Panc1 (cell line): Measurements from ENCODE around the gene VOPP1. TPM values are rescaled to one million over a fixed set of nuclear protein-coding genes. Genes with fewer than 3 reads are reported as not detected.

Experiments used
- ATAC-seq: fragments of 200-7000 bp; cut with Tn5 transposase; 2 replicates; pipeline ENCODE4 v1.9.1; 2020; ENCODE audit warnings: mild to moderate bottlenecking, moderate library complexity
- BruUV-seq: library from RNA; stranded (reverse); fragments of 400-500 nt; replicated peaks from 2 replicates; lab custom pipeline; 2021; lab: Mats Ljungman, UMichigan
- CTCF ChIA-PET: fragments of 300-600 bp; sonication (Branson Sonifier 250); formaldehyde crosslinking; loops from one replicate; lab custom pipeline; 2022; ENCODE audit warnings: antibody characterized with exemption; lab: Charles Lee
- POLR2A ChIA-PET: fragments of 300-600 bp; sonication (Branson Sonifier 250); formaldehyde crosslinking; loops from one replicate; lab custom pipeline; 2022; ENCODE audit warnings: antibody characterized with exemption; lab: Charles Lee
- DNase-seq: peaks from one replicate; pipeline ENCODE4 v3.0.0-alpha.2; 2010; ENCODE audit warnings: low read depth, low spot score
- H3K27ac ChIP-seq: 2 replicates; pipeline ENCODE4 v1.5.1; 2011; ENCODE audit warnings: mild to moderate bottlenecking, low read length, inconsistent platforms
- H3K27me3 ChIP-seq: fragments of 200-500 bp; sonication (Bioruptor generic); 2 replicates; pipeline ENCODE4 v1.6.0; 2014; ENCODE audit warnings: low read length, inconsistent platforms; ENCODE audit not compliant: control insufficient read depth, insufficient read depth
- H3K36me3 ChIP-seq: fragments of 200-500 bp; sonication (Bioruptor generic); 2 replicates; pipeline ENCODE4 v1.5.1; 2014; ENCODE audit warnings: inconsistent platforms, mild to moderate bottlenecking, low read length, moderate library complexity; ENCODE audit not compliant: control insufficient read depth, insufficient read depth
- H3K4me1 ChIP-seq: 2 replicates; pipeline ENCODE4 v1.5.1; 2011; ENCODE audit warnings: inconsistent platforms, mild to moderate bottlenecking, low read length, moderate library complexity; ENCODE audit not compliant: control insufficient read depth, insufficient read depth
- H3K4me3 ChIP-seq, 2 experiments: 2 replicates each; pipeline ENCODE4 v1.5.1; 2011 to 2012; ENCODE audit warnings: low read depth in 2 of 2, low read length in 2 of 2, mild to moderate bottlenecking in 2 of 2, inconsistent platforms in 1 of 2, moderate library complexity in 1 of 2
- H3K9me3 ChIP-seq: fragments of 200-500 bp; sonication (Bioruptor generic); 2 replicates; pipeline ENCODE4 v1.5.1; 2014; ENCODE audit warnings: low read depth, mild to moderate bottlenecking, inconsistent platforms, low read length, moderate library complexity; ENCODE audit not compliant: control insufficient read depth, insufficient read depth
- POLR2AphosphoS5 ChIP-seq: IDR thresholded peaks from 2 replicates; pipeline ENCODE4 v1.6.1; 2012; ENCODE audit warnings: mild to moderate bottlenecking, low read depth, low read length, moderate library complexity
- SIN3A ChIP-seq: IDR thresholded peaks from 2 replicates; pipeline ENCODE4 v1.6.1; 2012; ENCODE audit warnings: low read depth, mild to moderate bottlenecking, low read length, moderate library complexity, borderline replicate concordance; ENCODE audit not compliant: insufficient read depth
- TCF7L2 ChIP-seq: IDR thresholded peaks from 2 replicates; pipeline ENCODE4 v1.6.1; 2011; ENCODE audit warnings: mild to moderate bottlenecking, low read depth, low read length, inconsistent platforms
- in situ Hi-C: cut with HindIII; loops from 2 replicates; pipeline ENCODE4 v1.10.0; 2016; ENCODE audit warnings: low sequenced_read_pairs, low pct_unique_long_range_greater_than_20kb
- intact Hi-C: fragments of 100-400 bp; cut with micrococcal nuclease; formaldehyde crosslinking; loops from one replicate; pipeline ENCODE4 v1.10.0; 2022; ENCODE audit not compliant: unreplicated experiment
- total RNA-seq: library from RNA; stranded (reverse); gene quantifications from one replicate; pipeline ENCODE4 v1.2.1, GENCODE V29; 2021; ENCODE audit not compliant: unreplicated experiment
- TF ChIP-seq, protein P1 (sequence below): fragments of 450-650 bp; IDR thresholded peaks from 2 replicates; pipeline ENCODE4 v1.5.1; 2017; ENCODE audit warnings: mild to moderate bottlenecking
- TF ChIP-seq, protein P2 (sequence below), 2 experiments: IDR thresholded peaks; 2 replicates each; pipeline ENCODE4 v1.6.1; 2011 to 2012; ENCODE audit warnings: low read depth in 2 of 2, control low read depth in 1 of 2, low read length in 1 of 2, mild to moderate bottlenecking in 1 of 2, moderate library complexity in 1 of 2; ENCODE audit not compliant: insufficient read depth in 1 of 2

The VOPP1 gene
- total RNA-seq, 1 experiment from 2014 or later, result 131 TPM

DNA sequence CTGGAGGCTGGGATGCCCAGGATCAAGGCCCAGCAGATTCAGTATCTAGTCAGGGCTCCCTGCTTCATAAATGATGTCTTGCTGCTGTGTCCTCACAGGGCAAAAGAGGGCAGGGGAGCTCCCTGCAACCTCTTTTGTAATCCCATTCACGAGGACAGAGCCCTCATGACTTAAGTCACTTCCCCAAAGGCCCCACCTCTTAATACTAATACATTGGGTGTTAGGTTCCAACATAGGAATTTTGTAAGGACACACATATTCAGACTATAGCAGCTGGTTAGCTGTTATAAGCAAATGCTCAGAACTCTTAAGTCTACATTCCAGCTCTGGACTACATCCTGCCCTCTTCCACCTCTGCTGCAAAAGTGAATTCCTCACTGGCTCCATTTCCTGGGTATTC is 63.0 kb downstream of the VOPP1 start:
- ATAC-seq (no peak), DNase-seq (no peak)
- H3K36me3 ChIP-seq, result no peaks in the 10 kb centered on the region
- H3K4me1 ChIP-seq, result no peaks in the 10 kb centered on the region
- TF ChIP-seq SIN3A (no peak), TCF7L2 (no peak), POLR2AphosphoS5 (no peak)
- TF ChIP-seq, protein P1, sequence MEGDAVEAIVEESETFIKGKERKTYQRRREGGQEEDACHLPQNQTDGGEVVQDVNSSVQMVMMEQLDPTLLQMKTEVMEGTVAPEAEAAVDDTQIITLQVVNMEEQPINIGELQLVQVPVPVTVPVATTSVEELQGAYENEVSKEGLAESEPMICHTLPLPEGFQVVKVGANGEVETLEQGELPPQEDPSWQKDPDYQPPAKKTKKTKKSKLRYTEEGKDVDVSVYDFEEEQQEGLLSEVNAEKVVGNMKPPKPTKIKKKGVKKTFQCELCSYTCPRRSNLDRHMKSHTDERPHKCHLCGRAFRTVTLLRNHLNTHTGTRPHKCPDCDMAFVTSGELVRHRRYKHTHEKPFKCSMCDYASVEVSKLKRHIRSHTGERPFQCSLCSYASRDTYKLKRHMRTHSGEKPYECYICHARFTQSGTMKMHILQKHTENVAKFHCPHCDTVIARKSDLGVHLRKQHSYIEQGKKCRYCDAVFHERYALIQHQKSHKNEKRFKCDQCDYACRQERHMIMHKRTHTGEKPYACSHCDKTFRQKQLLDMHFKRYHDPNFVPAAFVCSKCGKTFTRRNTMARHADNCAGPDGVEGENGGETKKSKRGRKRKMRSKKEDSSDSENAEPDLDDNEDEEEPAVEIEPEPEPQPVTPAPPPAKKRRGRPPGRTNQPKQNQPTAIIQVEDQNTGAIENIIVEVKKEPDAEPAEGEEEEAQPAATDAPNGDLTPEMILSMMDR, result no peak
- TF ChIP-seq, protein P2, sequence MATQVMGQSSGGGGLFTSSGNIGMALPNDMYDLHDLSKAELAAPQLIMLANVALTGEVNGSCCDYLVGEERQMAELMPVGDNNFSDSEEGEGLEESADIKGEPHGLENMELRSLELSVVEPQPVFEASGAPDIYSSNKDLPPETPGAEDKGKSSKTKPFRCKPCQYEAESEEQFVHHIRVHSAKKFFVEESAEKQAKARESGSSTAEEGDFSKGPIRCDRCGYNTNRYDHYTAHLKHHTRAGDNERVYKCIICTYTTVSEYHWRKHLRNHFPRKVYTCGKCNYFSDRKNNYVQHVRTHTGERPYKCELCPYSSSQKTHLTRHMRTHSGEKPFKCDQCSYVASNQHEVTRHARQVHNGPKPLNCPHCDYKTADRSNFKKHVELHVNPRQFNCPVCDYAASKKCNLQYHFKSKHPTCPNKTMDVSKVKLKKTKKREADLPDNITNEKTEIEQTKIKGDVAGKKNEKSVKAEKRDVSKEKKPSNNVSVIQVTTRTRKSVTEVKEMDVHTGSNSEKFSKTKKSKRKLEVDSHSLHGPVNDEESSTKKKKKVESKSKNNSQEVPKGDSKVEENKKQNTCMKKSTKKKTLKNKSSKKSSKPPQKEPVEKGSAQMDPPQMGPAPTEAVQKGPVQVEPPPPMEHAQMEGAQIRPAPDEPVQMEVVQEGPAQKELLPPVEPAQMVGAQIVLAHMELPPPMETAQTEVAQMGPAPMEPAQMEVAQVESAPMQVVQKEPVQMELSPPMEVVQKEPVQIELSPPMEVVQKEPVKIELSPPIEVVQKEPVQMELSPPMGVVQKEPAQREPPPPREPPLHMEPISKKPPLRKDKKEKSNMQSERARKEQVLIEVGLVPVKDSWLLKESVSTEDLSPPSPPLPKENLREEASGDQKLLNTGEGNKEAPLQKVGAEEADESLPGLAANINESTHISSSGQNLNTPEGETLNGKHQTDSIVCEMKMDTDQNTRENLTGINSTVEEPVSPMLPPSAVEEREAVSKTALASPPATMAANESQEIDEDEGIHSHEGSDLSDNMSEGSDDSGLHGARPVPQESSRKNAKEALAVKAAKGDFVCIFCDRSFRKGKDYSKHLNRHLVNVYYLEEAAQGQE (IDR thresholded peaks at IDR 0.05; ENCODE audit: insufficient read depth in 1 of 2, low read depth in 2 of 2, low read length in 1 of 2), result no peak
- ChIA-PET POLR2A (no interaction called here), CTCF (no interaction called here)
- in situ Hi-C loops, result no loop called here
- intact Hi-C loops, result no loop called here
- H3K27ac ChIP-seq, result no peak overlapping the region
- no peak overlapping the region for H3K4me3 ChIP-seq
- H3K9me3 ChIP-seq, result no peaks in the 10 kb centered on the region
- no TSS peak for BruUV-seq
- H3K27me3 ChIP-seq, result no peaks in the 10 kb centered on the region

DNA sequence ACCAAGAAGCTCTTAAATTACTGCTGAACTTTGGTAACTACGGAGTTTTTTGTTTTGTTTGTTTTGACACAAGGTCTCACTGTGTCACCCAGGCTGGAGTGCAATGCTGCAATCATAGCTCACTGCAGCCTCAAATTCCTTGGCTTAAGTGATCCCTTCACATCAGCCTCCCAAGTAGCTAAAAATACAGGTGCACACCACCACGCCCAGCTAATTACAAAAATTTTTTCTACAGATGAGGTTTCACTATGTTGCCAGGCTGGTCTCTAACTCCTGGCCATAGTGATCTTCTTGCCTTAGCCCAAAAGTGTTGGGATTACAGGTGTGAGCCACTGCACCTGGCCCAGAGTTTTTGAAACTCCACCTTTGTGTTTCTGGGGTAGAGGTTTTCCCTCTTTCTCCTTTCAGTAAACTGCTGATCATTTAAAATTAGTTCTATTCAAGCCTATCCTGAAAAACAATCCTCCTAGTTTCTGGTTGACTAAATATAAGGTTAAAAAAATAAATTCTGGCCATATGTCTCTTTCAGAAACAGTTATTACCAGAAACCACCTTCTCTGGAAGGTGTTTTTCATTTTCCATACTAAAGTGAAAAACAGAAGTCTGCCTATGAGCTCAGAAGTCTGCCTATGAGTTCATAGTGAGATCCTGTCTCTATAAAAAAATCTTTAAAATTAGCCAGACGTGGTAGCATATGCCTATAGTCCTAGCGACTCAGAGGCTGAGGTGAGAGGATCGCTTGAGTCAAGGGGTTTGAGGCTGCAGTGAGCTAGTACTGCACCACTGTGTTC is 63.9 kb downstream of the VOPP1 start:
- Histone ChIP-seq H3K4me1 (no peaks in the 10 kb centered on the region), H3K9me3 (no peaks in the 10 kb centered on the region), H3K27me3 (no peaks in the 10 kb centered on the region), H3K27ac (no peak overlapping the region), H3K4me3 (no peak overlapping the region), H3K36me3 (no peaks in the 10 kb centered on the region)
- DNase-seq (no peak), ATAC-seq (no peak)
- POLR2A ChIA-PET, result interaction anchor here (0.6 to 0.7 kb wide), 2 partner anchors 8 to 540 kb away, joined by 4 to 7 read pairs; no protein-coding TSS in a partner anchor
- CTCF ChIA-PET, result no interaction called here
- intact Hi-C loops, result no loop called here
- no peak for TF ChIP-seq TCF7L2
- TF ChIP-seq SIN3A, result no peak
- TF ChIP-seq, protein P1, result no peak
- no peak for TF ChIP-seq POLR2AphosphoS5
- TF ChIP-seq, protein P2 (IDR thresholded peaks at IDR 0.05; ENCODE audit: insufficient read depth in 1 of 2, low read depth in 2 of 2, low read length in 1 of 2), result no peak
- BruUV-seq, result no TSS peak
- in situ Hi-C loops, result no loop called here
